Skeletal muscle tissue (tissue), 4 donors: ENCODE results near the gene FN3KRP. TPM values are rescaled to one million over a fixed set of nuclear protein-coding genes. Genes with fewer than 3 reads are reported as not detected.

Experiments used
- H3K27ac ChIP-seq: one replicate; pipeline ENCODE4 v1.7.0; 2013; ENCODE audit warnings: mild to moderate bottlenecking, low read depth, low read length, inconsistent platforms
- H3K27me3 ChIP-seq, 3 donors: one replicate each; pipeline ENCODE4 v1.7.0; 2013; ENCODE audit warnings: low read length in 3 of 3; ENCODE audit not compliant: control insufficient read depth in 3 of 3, insufficient read depth in 3 of 3
- H3K36me3 ChIP-seq, 3 donors: one replicate each; pipeline ENCODE4 v1.7.0; 2013; ENCODE audit warnings: low read length in 3 of 3; ENCODE audit not compliant: control insufficient read depth in 3 of 3, insufficient read depth in 3 of 3
- H3K4me1 ChIP-seq, 3 donors: one replicate each; pipeline ENCODE4 v1.7.0; 2013; ENCODE audit warnings: low read length in 3 of 3, mild to moderate bottlenecking in 3 of 3; ENCODE audit not compliant: control insufficient read depth in 3 of 3, insufficient read depth in 3 of 3
- H3K4me3 ChIP-seq, 3 donors: one replicate each; pipeline ENCODE4 v1.7.0; 2013; ENCODE audit warnings: low read length in 3 of 3
- H3K9ac ChIP-seq, 3 donors: one replicate each; pipeline ENCODE4 v1.7.0; 2013; ENCODE audit warnings: low read length in 3 of 3, mild to moderate bottlenecking in 3 of 3, moderate library complexity in 2 of 3, low read depth in 1 of 3
- H3K9me3 ChIP-seq, 3 donors: one replicate each; pipeline ENCODE4 v1.7.0; 2013; ENCODE audit warnings: low read length in 3 of 3; ENCODE audit not compliant: control insufficient read depth in 3 of 3
- total RNA-seq: library from RNA; depleted of rRNA; stranded (reverse); fragments of >200 nt; gene quantifications from one replicate; pipeline ENCODE4 v1.2.3, GENCODE V29; 2014
- donor health status: Osteomylitis.

FN3KRP gene
- total RNA-seq, 1 donor from 2014 or later = 14.1 TPM

- H3K4me3 ChIP-seq = peak overlapping the region in 1 of 3 donors; percentile 22
- H3K9me3 ChIP-seq = no peaks in the 10 kb centered on the region
- no peaks in the 10 kb centered on the region for H3K27me3 ChIP-seq
- peak overlapping the region in 1 of 3 donors; percentile 60 for H3K9ac ChIP-seq
- peak overlapping the region; percentile 73 for H3K27ac ChIP-seq
- peaks cover 0 to 5% (median 4%) of the 10 kb centered on the region in 3 donors for H3K36me3 ChIP-seq
- H3K4me1 ChIP-seq = peaks cover 6 to 18% (median 11%) of the 10 kb centered on the region in 3 donors
These were observed 29.1 kb upstream of the FN3KRP start for GRCh38 chr17:82687375-82687861.

- Histone ChIP-seq H3K27ac (peak overlapping the region; percentile 73), H3K36me3 (peaks cover 0 to 5% (median 4%) of the 10 kb centered on the region in 3 donors), H3K9me3 (no peaks in the 10 kb centered on the region), H3K9ac (peak overlapping the region in 1 of 3 donors; percentile 60), H3K4me3 (no peak overlapping the region), H3K4me1 (peaks cover 6 to 18% (median 11%) of the 10 kb centered on the region in 3 donors), H3K27me3 (no peaks in the 10 kb centered on the region)
These were observed 28.6 kb upstream of the FN3KRP start for GRCh38 chr17:82687871-82688270.

GRCh38 chr17:82689077-82689476 lies 27.4 kb upstream of the FN3KRP start:
- no peak overlapping the region for H3K9ac ChIP-seq
- no peaks in the 10 kb centered on the region for H3K9me3 ChIP-seq
- H3K27ac ChIP-seq = no peak overlapping the region
- peaks cover 6 to 21% (median 13%) of the 10 kb centered on the region in 3 donors for H3K4me1 ChIP-seq
- H3K27me3 ChIP-seq = no peaks in the 10 kb centered on the region
- H3K4me3 ChIP-seq = no peak overlapping the region
- peaks cover 0 to 5% (median 4%) of the 10 kb centered on the region in 3 donors for H3K36me3 ChIP-seq

DNA sequence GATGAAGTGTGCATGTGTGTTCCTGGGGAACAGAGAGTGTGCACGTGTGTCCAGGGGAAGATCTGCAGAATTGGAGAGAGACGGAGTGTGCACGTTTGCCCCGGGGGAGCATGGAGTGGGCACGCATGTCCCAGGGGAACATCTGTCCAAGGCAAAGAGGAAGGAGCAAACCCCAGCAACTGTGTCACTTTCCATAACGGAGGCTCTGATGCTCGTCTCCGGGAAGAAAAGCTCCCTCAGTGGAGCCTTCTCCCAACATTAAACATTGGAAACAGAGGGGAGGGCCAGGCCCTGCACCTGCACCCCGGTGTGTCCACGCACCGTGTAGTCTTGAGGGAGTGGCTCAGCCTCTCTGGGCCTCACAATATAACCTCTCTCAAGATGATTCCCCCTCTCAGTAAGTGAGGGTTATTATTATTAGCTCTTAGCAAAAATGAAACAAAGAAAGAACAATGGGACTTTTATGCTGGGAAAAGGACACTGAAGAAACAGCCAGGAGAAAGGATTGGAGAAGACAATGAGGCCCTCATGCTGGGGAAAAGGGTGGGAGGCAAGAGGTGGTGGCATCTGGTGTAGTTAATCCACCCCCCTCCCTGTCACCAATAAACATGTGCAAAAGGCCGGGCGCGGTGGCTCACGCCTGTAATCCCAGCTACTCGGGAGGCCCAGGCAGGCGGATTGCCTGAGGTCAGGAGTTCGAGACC lies 25.6 kb upstream of the FN3KRP start:
- Histone ChIP-seq H3K27me3 (no peaks in the 10 kb centered on the region), H3K4me1 (peaks cover 6 to 21% (median 13%) of the 10 kb centered on the region in 3 donors), H3K9me3 (peaks cover 0 to 2% (median 0%) of the 10 kb centered on the region in 3 donors), H3K9ac (no peak overlapping the region), H3K36me3 (peaks cover 0 to 12% (median 4%) of the 10 kb centered on the region in 3 donors), H3K4me3 (no peak overlapping the region), H3K27ac (no peak overlapping the region)

DNA sequence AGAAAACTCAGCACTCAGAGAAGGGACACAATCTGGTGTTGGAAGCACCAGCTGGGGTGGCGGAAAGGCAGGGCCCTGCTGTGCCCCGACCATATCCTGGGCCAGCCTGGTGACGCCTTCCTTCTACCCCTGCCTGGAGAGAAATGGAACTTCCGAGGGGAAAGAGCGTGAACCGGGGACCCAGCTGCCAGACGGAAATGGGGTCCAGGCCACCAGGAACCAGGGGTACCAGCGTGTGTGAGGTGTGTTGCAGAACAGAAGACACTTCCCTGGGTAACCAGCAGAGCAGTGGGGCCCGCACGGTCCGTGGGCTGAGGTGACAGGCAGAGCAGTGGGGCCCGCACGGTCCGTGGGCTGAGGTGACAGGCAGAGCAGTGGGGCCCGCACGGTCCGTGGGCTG lies 24.8 kb upstream of the FN3KRP start:
- no peak overlapping the region for H3K9ac ChIP-seq
- H3K36me3 ChIP-seq = peaks cover 0 to 12% (median 4%) of the 10 kb centered on the region in 3 donors
- H3K27me3 ChIP-seq = no peaks in the 10 kb centered on the region
- H3K27ac ChIP-seq = no peak overlapping the region
- peaks cover 3 to 19% (median 12%) of the 10 kb centered on the region in 3 donors for H3K4me1 ChIP-seq
- H3K4me3 ChIP-seq = no peak overlapping the region
- peaks cover 0 to 2% (median 0%) of the 10 kb centered on the region in 3 donors for H3K9me3 ChIP-seq

GRCh38 chr17:82692268-82692667 lies 24.2 kb upstream of the FN3KRP start:
- H3K4me3 ChIP-seq = no peak overlapping the region
- H3K4me1 ChIP-seq = peaks cover 4 to 20% (median 13%) of the 10 kb centered on the region in 3 donors
- H3K27me3 ChIP-seq = no peaks in the 10 kb centered on the region
- H3K9me3 ChIP-seq = peaks cover 0 to 2% (median 0%) of the 10 kb centered on the region in 3 donors
- no peak overlapping the region for H3K9ac ChIP-seq
- H3K36me3 ChIP-seq = peaks cover 0 to 12% (median 4%) of the 10 kb centered on the region in 3 donors
- H3K27ac ChIP-seq = no peak overlapping the region

- no peak overlapping the region for H3K4me3 ChIP-seq
- H3K27ac ChIP-seq = no peak overlapping the region
- H3K27me3 ChIP-seq = no peaks in the 10 kb centered on the region
- H3K9ac ChIP-seq = no peak overlapping the region
- H3K36me3 ChIP-seq = peaks cover 0 to 12% (median 4%) of the 10 kb centered on the region in 3 donors
- peaks cover 0 to 2% (median 0%) of the 10 kb centered on the region in 3 donors for H3K9me3 ChIP-seq
- H3K4me1 ChIP-seq = peaks cover 6 to 18% (median 11%) of the 10 kb centered on the region in 3 donors
These were observed 23.2 kb upstream of the FN3KRP start for GRCh38 chr17:82693168-82693867.

GRCh38 chr17:82694647-82695046 lies 21.9 kb upstream of the FN3KRP start:
- Histone ChIP-seq H3K9me3 (peaks cover 0 to 2% (median 0%) of the 10 kb centered on the region in 3 donors), H3K27ac (no peak overlapping the region), H3K9ac (no peak overlapping the region), H3K36me3 (peaks cover 0 to 12% (median 4%) of the 10 kb centered on the region in 3 donors), H3K27me3 (no peaks in the 10 kb centered on the region), H3K4me3 (peak overlapping the region in 1 of 3 donors; percentile 2), H3K4me1 (peaks cover 13 to 21% (median 18%) of the 10 kb centered on the region in 3 donors)

DNA sequence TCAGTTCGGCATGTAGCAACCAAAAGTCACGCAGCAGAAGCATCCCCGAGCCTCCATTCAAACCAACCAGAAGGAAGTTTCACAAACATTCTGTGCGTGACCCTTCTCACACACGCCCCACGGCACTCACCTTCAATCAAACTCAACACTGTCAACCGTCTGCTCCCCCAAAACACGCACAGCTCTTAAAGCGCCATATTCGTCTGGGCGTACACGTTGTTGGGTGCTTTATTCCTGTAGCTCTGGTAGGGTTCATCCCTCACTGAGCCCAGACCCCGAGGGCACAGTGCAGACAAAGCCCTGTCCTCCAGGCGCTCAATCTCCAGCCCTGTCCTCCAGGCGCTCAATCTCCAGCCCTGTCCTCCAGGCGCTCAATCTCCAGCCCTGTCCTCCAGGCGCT lies 20.2 kb upstream of the FN3KRP start:
- Histone ChIP-seq H3K4me3 (no peak overlapping the region), H3K27me3 (no peaks in the 10 kb centered on the region), H3K36me3 (peaks cover 0 to 10% (median 0%) of the 10 kb centered on the region in 3 donors), H3K27ac (no peak overlapping the region), H3K9me3 (peaks cover 0 to 2% (median 0%) of the 10 kb centered on the region in 3 donors), H3K4me1 (peaks cover 15 to 23% (median 18%) of the 10 kb centered on the region in 3 donors), H3K9ac (no peak overlapping the region)
